ENCODE data around the gene PPP1R10. TPM values are rescaled to one million over a fixed set of nuclear protein-coding genes. Genes with fewer than 3 reads are reported as not detected.

PPP1R10 gene
- total RNA-seq, 1 donor from 2014 or later = 38.6 TPM

DNA sequence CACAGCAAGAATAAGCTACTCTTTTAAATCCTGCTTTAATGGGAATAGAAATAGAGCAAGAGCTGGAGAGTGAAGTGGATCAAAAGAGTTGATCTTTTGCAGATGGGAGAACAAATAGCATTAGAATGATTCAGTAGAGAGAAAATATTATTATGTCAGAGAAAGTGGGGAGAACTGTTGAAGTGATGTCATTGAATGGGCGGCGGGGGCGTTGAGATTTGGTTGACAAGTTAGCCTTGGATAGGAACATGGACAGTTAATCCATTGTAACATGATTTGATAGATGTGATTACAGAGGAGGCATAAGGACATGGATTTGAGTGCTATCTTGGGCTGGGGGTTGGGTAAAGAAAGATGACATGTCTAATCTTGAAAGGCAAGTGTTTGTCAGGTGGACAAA lies 18.8 kb upstream of the PPP1R10 start:
- Histone ChIP-seq H3K4me2 (no peak overlapping the region), H3K9me3 (ENCODE audit: low read depth) (no peaks in the 10 kb centered on the region), H3K9ac (no peak overlapping the region), H3K27me3 (no peaks in the 10 kb centered on the region), H3K79me2 (ENCODE audit: low read depth) (no peaks in the 10 kb centered on the region), H3K4me1 (no peaks in the 10 kb centered on the region), H3K27ac (no peak overlapping the region), H3K4me3 (no peak overlapping the region), H3F3A (ENCODE audit: low read depth) (no peaks in the 10 kb centered on the region), H2AFZ (replicated peaks) (no peak overlapping the region), H3K36me3 (no peaks in the 10 kb centered on the region), H4K20me1 (ENCODE audit: low read depth) (peaks cover 1% of the 10 kb centered on the region)
- no peaks in the 10 kb centered on the region for H3K4me1 Mint-ChIP-seq
- H3K27me3 Mint-ChIP-seq (ENCODE audit: insufficient read depth, low read depth) = peaks cover 2% of the 10 kb centered on the region
- no peak overlapping the region for H3K27ac Mint-ChIP-seq
- no peak overlapping the region for H3K4me3 Mint-ChIP-seq
- H3K36me3 Mint-ChIP-seq = peaks cover 36% of the 10 kb centered on the region
- no peaks in the 10 kb centered on the region for H3K9me3 Mint-ChIP-seq
- TF ChIP-seq, protein P1, sequence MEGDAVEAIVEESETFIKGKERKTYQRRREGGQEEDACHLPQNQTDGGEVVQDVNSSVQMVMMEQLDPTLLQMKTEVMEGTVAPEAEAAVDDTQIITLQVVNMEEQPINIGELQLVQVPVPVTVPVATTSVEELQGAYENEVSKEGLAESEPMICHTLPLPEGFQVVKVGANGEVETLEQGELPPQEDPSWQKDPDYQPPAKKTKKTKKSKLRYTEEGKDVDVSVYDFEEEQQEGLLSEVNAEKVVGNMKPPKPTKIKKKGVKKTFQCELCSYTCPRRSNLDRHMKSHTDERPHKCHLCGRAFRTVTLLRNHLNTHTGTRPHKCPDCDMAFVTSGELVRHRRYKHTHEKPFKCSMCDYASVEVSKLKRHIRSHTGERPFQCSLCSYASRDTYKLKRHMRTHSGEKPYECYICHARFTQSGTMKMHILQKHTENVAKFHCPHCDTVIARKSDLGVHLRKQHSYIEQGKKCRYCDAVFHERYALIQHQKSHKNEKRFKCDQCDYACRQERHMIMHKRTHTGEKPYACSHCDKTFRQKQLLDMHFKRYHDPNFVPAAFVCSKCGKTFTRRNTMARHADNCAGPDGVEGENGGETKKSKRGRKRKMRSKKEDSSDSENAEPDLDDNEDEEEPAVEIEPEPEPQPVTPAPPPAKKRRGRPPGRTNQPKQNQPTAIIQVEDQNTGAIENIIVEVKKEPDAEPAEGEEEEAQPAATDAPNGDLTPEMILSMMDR (IDR thresholded peaks at IDR 0.05) = no peak
- TF ChIP-seq EZH2phosphoT487 (IDR thresholded peaks at IDR 0.05) (no peak), EZH2 (IDR thresholded peaks at IDR 0.05) (no peak)
- DNase-seq (ENCODE audit: low spot score) = no peak

DNA sequence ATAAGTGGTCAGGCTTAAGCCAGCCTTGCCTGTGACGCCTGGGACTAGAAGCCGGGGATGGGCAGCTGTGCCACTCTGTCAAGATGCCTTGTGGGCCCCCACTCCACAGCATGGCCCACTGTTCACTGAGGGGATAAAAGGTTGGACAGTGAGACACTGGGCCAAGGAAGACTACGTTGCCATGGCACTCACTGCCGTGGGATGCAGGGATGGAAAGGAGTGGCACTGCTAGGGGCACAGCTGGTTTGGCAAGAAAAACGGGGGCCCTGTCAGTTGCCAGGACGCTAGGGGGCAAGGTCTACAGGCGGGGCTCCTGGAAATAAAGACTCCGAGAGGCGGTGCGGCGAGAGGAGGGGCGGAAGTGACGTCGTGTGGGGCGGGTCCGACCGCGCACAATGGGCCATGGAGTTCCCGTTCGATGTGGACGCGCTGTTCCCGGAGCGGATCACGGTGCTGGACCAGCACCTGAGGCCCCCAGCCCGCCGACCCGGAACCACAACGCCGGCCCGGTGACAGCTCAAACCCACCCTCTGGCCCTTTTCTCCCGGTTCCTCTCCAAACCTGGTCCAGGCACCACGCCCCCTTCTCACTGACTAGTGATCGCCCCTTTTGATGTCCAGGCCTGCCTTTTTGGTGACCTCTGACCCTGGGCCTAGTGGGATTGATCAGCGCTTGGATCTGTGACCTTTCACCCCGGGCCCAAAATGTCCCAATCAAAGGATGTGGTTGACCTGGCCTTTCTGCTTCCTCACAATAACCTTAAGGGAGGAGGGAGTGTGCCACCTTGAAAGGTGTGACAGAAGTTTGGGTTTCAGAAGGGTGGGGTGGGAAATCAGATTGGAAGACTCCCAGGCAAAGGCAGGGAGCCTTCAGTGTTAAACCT lies 9.7 kb upstream of the PPP1R10 start, which contains the start of gene ATAT1:
Gene ATAT1, plus strand, starts transcription at position 391 of the 883 bp plus-strand sequence.
- Histone ChIP-seq H4K20me1 (ENCODE audit: low read depth) (no peaks in the 10 kb centered on the region), H3K9me3 (ENCODE audit: low read depth) (no peaks in the 10 kb centered on the region), H3K27ac (peak within 1 kb of the TSS; percentile 68), H3K4me2 (peak within 1 kb of the TSS; percentile 93), H3F3A (ENCODE audit: low read depth) (peaks cover 10% of the 10 kb centered on the region), H3K79me2 (ENCODE audit: low read depth) (peaks cover 22% of the 10 kb centered on the region), H3K9ac (peak within 1 kb of the TSS; percentile 80), H2AFZ (replicated peaks) (peak within 1 kb of the TSS; percentile 90), H3K36me3 (peaks cover 8% of the 10 kb centered on the region), H3K27me3 (no peaks in the 10 kb centered on the region), H3K4me3 (peak within 1 kb of the TSS; percentile 82), H3K4me1 (peaks cover 8% of the 10 kb centered on the region)
- DNase-seq (ENCODE audit: low spot score) = peak; percentile 90
- peaks cover 30% of the 10 kb centered on the region for H3K36me3 Mint-ChIP-seq
- peaks cover 20% of the 10 kb centered on the region for H3K4me1 Mint-ChIP-seq
- peak within 1 kb of the TSS; percentile 90 for H3K27ac Mint-ChIP-seq
- peak within 1 kb of the TSS; percentile 93 for H3K4me3 Mint-ChIP-seq
- H3K27me3 Mint-ChIP-seq (ENCODE audit: insufficient read depth, low read depth) = peaks cover 2% of the 10 kb centered on the region
- TF ChIP-seq EZH2phosphoT487 (IDR thresholded peaks at IDR 0.05) (no peak), EZH2 (IDR thresholded peaks at IDR 0.05) (no peak)
- TF ChIP-seq, protein P1 (IDR thresholded peaks at IDR 0.05) = peak; percentile 51
- no peaks in the 10 kb centered on the region for H3K9me3 Mint-ChIP-seq

DNA sequence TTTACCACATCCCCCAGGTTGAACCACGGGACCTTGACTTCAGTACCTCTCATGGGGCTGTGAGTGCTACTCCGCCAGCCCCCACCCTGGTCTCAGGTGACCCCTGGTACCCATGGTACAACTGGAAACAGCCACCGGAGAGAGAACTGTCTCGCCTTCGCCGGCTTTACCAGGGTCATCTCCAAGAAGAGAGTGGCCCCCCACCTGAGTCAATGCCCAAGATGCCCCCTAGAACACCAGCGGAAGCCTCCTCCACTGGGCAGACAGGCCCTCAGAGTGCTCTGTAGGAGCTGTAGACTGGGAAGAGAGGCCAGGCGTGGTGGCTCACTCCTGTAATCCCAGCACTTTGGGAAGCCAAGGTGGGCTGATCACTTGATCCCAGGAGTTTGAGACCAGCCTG lies 8.5 kb upstream of the PPP1R10 start:
- Mint-ChIP-seq H3K4me1 (peaks cover 20% of the 10 kb centered on the region), H3K27me3 (ENCODE audit: insufficient read depth, low read depth) (peaks cover 2% of the 10 kb centered on the region), H3K36me3 (peaks cover 25% of the 10 kb centered on the region), H3K27ac (no peak overlapping the region), H3K9me3 (no peaks in the 10 kb centered on the region), H3K4me3 (no peak overlapping the region)
- H3K27ac ChIP-seq = no peak overlapping the region
- no peak overlapping the region for H2AFZ ChIP-seq (replicated peaks)
- no peaks in the 10 kb centered on the region for H3K9me3 ChIP-seq (ENCODE audit: low read depth)
- H3K9ac ChIP-seq = no peak overlapping the region
- no peaks in the 10 kb centered on the region for H3K27me3 ChIP-seq
- DNase-seq (ENCODE audit: low spot score) = no peak
- H3K4me3 ChIP-seq = no peak overlapping the region
- no peaks in the 10 kb centered on the region for H4K20me1 ChIP-seq (ENCODE audit: low read depth)
- H3K4me2 ChIP-seq = no peak overlapping the region
- H3K79me2 ChIP-seq (ENCODE audit: low read depth) = peaks cover 22% of the 10 kb centered on the region
- peaks cover 10% of the 10 kb centered on the region for H3F3A ChIP-seq (ENCODE audit: low read depth)
- H3K4me1 ChIP-seq = peaks cover 8% of the 10 kb centered on the region
- H3K36me3 ChIP-seq = peaks cover 8% of the 10 kb centered on the region
- no peak for TF ChIP-seq EZH2 (IDR thresholded peaks at IDR 0.05)

DNA sequence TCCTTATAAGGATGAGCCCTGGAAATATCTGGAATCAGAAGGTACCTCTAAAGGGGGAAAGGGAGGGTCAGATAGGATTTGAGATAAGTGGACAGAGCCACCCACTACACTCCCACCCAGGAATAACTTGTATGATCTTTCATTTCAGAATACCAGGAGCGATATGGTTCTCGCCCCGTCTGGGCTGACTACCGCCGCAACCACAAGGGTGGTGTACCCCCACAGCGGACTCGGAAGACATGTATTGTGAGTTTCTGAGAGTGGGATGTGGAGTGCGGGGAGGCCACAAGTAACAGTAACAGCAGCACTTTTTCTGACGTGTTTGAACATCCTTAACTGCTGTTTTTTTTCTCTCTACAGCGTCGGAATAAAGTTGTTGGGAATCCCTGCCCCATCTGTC lies 2.5 kb upstream of the PPP1R10 start:
- H2AFZ ChIP-seq (replicated peaks) = no peak overlapping the region
- Mint-ChIP-seq H3K27ac (no peak overlapping the region), H3K36me3 (peaks cover 27% of the 10 kb centered on the region), H3K4me3 (peak overlapping the region; percentile 96), H3K4me1 (peaks cover 21% of the 10 kb centered on the region), H3K27me3 (ENCODE audit: insufficient read depth, low read depth) (peaks cover 24% of the 10 kb centered on the region), H3K9me3 (peaks cover 7% of the 10 kb centered on the region)
- no peak overlapping the region for H3K9ac ChIP-seq
- no peak overlapping the region for H3K27ac ChIP-seq
- H3K4me3 ChIP-seq = no peak overlapping the region
- no peaks in the 10 kb centered on the region for H3K27me3 ChIP-seq
- no peaks in the 10 kb centered on the region for H3K9me3 ChIP-seq (ENCODE audit: low read depth)
- peaks cover 9% of the 10 kb centered on the region for H4K20me1 ChIP-seq (ENCODE audit: low read depth)
- H3K4me2 ChIP-seq = no peak overlapping the region
- H3K36me3 ChIP-seq = peaks cover 5% of the 10 kb centered on the region
- TF ChIP-seq EZH2 (IDR thresholded peaks at IDR 0.05) (no peak), EZH2phosphoT487 (IDR thresholded peaks at IDR 0.05) (no peak)
- TF ChIP-seq, protein P1 (IDR thresholded peaks at IDR 0.05) = no peak
- H3K4me1 ChIP-seq = peaks cover under 1% of the 10 kb centered on the region
- H3F3A ChIP-seq (ENCODE audit: low read depth) = peaks cover 23% of the 10 kb centered on the region
- peaks cover 45% of the 10 kb centered on the region for H3K79me2 ChIP-seq (ENCODE audit: low read depth)
- DNase-seq (ENCODE audit: low spot score) = no peak
